ENCODE results near the gene FCRLB. TPM values are rescaled to one million over a fixed set of nuclear protein-coding genes. Genes with fewer than 3 reads are reported as not detected.

The FCRLB gene
- total and polyA plus RNA-seq, 9 of the 15 experiments (the other 6 are each of a cell fraction or from before 2014, with no cell fraction given): 0.20 to 4.6 (median 1.3) TPM

DNA sequence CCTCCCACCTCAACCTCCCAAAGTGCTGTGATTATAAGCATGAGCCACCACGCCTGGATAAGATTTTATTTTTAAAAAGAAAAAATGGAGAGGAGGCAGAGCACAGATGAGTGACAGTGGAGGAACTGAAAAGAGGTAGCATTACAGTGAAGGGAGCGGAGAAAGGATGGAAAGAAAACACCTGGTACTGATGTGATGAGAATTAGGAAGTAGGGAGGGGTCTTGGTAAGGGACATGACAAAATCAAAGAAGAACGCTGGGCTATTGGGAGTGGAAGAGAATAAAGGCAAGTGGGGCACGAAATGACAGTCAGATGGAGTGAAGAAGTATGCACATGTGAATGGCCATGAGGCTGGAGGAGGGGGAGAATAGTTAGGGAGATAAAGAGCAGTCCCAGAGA is 12.0 kb upstream of the FCRLB start:
- H2AFZ ChIP-seq (ENCODE audit: low read depth, low read length): no peak overlapping the region
- no TSS peak for BruUV-seq (replicated peaks)
- H3K9me1 ChIP-seq (ENCODE audit: control insufficient read depth, insufficient read depth, low read length): no peaks in the 10 kb centered on the region
- DNase-seq (ENCODE audit: extremely low read depth in 1 of 4, low spot score in 3 of 4) (no peak), FAIRE-seq (no peak), ATAC-seq (no peak)
- ChIA-PET POLR2A (interaction anchor here (2.0 kb wide), 1 partner anchor 17 kb away, joined by 5 read pairs; no protein-coding TSS in a partner anchor), CTCF (ENCODE audit: low intra/inter-chr PET ratio) (interaction anchor here (1.6 kb wide), 1 partner anchor 13 kb away, joined by 3 read pairs; no protein-coding TSS in a partner anchor)
- no peak overlapping the region for H3K4me3 ChIP-seq
- in situ Hi-C loops (cut with MboI): no loop called here
- no peaks in the 10 kb centered on the region for H3K9me3 ChIP-seq (replicated peaks; ENCODE audit: control insufficient read depth, insufficient read depth, low read depth, low read length)
- H3K27me3 ChIP-seq (ENCODE audit: control insufficient read depth in 2 of 2, insufficient read depth in 2 of 2, low read length in 2 of 2): no peaks in the 10 kb centered on the region
- peaks cover 8 to 36% of the 10 kb centered on the region in 2 experiments for H3K4me1 ChIP-seq (replicated peaks in 1 of 2; ENCODE audit: control insufficient read depth in 2 of 2, insufficient read depth in 2 of 2, low read length in 2 of 2)
- no peaks in the 10 kb centered on the region for H4K20me1 ChIP-seq (replicated peaks; ENCODE audit: control insufficient read depth, insufficient read depth, low read length)
- intact Hi-C loops (cut with micrococcal nuclease): no loop called here
- 20% methylated on average over 3 of the region's 4 CpGs for WGBS (ENCODE audit: insufficient coverage, low coverage, missing lambda C conversion rate)
- H3K4me2 ChIP-seq (ENCODE audit: insufficient read depth, low read length): no peak overlapping the region
- no peaks in the 10 kb centered on the region for H3K79me2 ChIP-seq (ENCODE audit: control insufficient read depth, insufficient read depth, low read length)
- peak; percentile 35; the same call in 1 of the 2 replicates for TF ChIP-seq PKNOX1 (IDR thresholded peaks at IDR 0.05)
- no peak for TF ChIP-seq HES1 (IDR thresholded peaks at IDR 0.05; ENCODE audit: low read depth)
- TF ChIP-seq TAF7 (tag; IDR thresholded peaks at IDR 0.05): 0 out of 2 replicates have a peak, but pooled peaks have one; percentile 15
- no peak for TF ChIP-seq EWSR1 (IDR thresholded peaks at IDR 0.05; ENCODE audit: borderline replicate concordance, low read depth, partially characterized antibody)
- no peaks in the 10 kb centered on the region for H3K36me3 ChIP-seq (ENCODE audit: control insufficient read depth, insufficient read depth, low read length)
- no peak overlapping the region for H3K9ac ChIP-seq (ENCODE audit: insufficient read depth in 1 of 2, low read depth in 2 of 2, low read length in 2 of 2)
- no peak overlapping the region for H3K27ac ChIP-seq (ENCODE audit: extremely low read depth, low read depth, low read length)

All from K562 (cell line).